Measurements from ENCODE around the gene GCK.

DNA sequence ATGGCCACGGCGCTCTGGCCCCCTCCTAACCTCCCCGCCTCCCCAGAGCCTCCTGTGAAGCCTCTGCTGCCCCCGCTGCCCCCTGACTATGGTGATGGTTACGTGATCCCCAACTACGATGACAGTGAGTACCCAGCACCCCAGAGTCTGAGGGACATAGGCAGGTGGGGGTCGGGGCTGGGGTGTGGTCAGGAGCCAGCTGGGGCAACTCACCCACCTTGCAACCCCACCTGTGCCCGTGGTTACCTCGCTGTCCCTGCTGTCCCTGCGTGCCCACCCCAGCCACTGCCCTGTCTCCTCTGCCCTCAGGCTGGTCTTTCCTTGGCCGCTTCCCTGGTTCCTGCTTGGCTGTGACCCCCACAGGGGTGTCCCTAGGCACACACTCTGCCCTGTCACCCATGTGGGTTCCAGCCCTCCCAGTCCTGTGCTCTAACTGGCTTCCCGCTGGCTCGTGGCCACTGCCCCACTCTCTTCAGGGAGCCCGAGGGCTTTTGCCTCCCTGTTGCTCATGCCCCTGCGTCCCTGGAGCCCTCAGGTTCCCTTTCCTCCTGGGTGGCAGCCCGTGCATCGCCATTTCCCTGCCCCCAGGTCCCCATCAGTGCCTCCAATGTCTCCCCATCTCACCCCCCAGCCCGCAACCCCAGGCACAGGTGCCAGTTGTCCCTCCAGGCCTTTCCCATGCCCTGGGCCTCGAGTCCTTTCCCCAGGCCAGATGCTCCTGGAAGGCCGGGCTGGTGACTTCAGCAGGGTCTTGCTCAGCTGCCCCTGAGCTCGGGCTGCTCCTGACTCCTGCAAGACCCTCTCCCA lies 81.1 kb downstream of the GCK start:
- no peak for TF ChIP-seq CTCF (IDR thresholded peaks at IDR 0.05)
- TF ChIP-seq POLR2A (IDR thresholded peaks at IDR 0.05) = no peak

Data from heart left ventricle (tissue), 13 donors.